Renal pelvis (tissue), 4 donors: ENCODE measurements around the gene MOB3B. TPM values are rescaled to one million over a fixed set of nuclear protein-coding genes. Genes with fewer than 3 reads are reported as not detected.

Experiments used
- DNase-seq: peaks from one replicate; pipeline ENCODE4 v3.0.0-alpha.2; 2013
- polyA plus RNA-seq, 3 donors: library from polyadenylated mRNA; unstranded; fragments of 120-200 nt; gene quantifications; one replicate each; pipeline ENCODE4 v1.2.1, GENCODE V29; 2013; ENCODE audit not compliant: insufficient read length in 3 of 3

MOB3B gene
- polyA plus RNA-seq, 3 donors = 22.2 to 25.4 (median 23.7) TPM

- no peak for DNase-seq
Observed at GRCh38 chr9:27292659-27293405, 236.8 kb downstream of the MOB3B start.

- no peak for DNase-seq
Observed at GRCh38 chr9:27291292-27291691, 238.3 kb downstream of the MOB3B start.

DNA sequence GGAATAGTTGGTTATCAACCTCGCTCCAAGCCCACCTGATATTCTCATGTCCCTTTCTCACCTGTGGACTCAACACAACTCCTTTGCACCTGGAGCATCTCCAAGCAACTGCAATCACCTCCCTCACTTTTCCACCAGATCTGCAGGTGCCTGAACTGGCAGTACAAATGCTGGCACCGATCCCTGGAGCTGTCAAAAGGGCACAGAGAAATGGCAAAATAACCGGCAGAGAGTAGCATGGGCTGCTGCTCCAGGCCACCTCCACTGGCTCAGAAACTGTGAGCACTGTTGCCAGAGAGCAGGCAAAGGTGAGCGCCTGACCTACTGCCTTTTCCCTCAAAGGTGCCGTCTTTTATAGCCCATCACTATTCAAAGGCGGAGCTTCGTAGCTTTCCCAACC, 247.3 kb downstream of the MOB3B start:
- no peak for DNase-seq

- DNase-seq = no peak
Observed at GRCh38 chr9:27280860-27281259, 248.8 kb downstream of the MOB3B start.

DNA sequence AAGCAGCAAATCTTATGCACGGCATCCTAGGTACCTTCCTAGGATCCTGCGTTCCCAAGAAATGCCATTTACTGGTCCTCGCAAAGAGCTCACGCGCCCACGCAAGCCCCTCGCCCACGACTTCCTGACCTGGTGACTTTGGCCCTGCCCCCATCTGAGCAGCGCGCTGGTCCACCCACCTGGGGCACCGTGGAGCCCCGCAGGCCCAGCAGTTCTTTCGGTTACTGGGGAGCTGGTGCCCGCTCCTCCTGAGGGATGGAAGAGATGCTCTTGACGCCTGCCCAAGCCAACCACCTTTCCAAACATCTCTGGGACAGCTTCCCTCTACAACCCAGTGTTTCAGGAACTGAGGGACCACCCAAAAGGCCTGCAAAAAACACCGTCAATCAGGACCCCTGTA, 249.4 kb downstream of the MOB3B start:
- DNase-seq = no peak

- no peak for DNase-seq
Observed at GRCh38 chr9:27279611-27280010, 250.0 kb downstream of the MOB3B start.

- no peak for DNase-seq
Observed at GRCh38 chr9:27278374-27278773, 251.2 kb downstream of the MOB3B start.

DNA sequence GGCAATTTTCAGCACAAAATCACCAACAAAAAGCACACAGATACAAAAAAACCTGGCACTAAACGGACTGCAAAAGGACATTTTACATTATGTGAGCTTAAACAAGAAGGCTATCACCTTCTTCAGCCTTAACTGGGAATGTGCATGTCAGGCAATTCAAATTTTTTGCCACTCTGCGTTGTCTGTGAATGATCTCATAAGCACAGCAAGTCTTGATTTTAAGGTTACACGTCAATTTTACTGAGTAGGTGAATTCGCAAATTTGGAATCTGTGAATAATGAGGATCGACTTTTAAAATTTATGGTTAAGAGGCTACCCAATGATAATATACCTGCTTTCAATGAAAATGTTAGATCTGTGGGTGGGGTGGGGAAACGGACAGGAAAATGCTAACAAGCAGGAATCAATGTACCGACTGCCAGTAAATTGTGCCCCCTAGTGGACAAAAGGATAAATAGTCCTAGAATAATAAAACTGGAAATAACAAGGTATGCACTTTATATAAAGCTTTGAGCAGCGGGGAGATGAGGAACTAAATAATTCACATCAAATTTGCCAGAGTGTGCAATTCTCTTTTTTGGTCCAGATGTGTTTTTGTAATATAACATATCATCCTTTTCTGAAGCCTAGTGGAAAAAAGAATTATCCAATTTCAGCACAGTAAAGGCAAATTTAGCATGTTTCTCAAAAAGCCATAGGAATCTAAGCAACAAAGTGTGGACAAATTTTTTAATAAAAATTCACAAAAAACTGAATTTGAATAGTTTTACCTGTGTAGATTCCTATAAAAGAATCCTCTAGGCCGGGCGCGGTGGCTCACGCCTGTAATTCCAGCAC, 253.2 kb downstream of the MOB3B start:
- peak; percentile 65 for DNase-seq

Other genes with a start within 250 kb of the MOB3B start
- gene EQTN, start 232.7 kb downstream of the MOB3B start, polyA plus RNA-seq = under 1 TPM in 2 of 3 donors, not detected in 1; 0.31 to 0.77 TPM
- gene IFNK, start 5.5 kb downstream of the MOB3B start, polyA plus RNA-seq = not detected
- gene C9orf72, start 43.7 kb upstream of the MOB3B start, polyA plus RNA-seq = 10 to 100 TPM; 12.9 to 24.9 (median 19.8) TPM